ENCODE results near the gene C2orf76.

Gene C2orf76

DNA sequence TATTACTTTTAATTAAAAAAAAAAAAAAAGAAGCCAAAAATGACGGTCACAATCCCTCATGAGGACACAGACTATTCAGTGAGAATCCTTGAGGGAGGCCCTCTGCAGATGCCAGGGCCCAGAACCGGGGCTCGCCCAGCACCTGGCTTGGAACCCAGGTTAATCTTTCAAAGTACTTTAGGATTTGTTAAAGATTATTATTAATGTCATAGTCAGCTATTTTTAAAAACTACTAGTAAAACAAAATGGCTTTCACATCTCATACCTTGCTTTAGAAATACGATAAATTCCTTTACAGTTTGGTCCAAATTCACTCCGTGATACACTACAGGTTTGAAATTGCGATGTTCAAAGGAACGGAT lies 27.1 kb downstream of the C2orf76 start:
- intact Hi-C loops (cut with DNase I), result no loop called here
- DNase-seq, result peak in 1 of 10 donors; percentile 67

DNA sequence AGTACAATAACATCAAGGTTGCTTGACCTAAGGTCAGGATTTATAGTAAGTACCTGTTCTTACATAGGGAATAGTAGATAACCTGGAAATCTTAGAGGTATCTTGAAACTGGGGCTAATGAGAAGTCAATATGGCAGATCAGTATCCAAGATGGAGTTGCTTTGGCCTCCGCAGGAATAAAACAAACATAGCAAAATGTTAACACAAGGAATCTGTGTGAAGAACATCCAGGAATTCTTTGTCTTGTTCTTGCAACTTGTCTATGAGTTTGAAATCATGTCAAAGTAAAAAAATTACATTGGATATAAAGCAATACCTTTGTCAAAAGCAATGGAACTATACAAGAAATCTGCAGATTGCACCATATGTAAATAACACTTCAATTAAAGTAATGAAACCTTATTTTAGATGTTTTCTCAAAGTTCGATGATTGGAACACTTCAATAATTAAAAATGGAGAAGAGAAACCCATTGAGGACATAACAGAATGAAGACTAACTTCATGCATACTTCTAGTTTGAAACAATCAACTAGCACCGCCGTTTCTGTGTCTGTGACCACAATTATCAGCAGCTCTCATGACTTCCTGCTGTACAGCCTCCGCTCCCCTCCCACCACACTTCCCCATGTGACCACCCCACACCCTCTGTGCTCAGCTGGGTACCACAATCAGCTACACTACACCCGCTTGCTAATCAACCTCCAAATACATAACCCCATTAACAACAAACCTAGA lies 27.6 kb downstream of the C2orf76 start:
- intact Hi-C loops (cut with DNase I), result no loop called here
- DNase-seq, result no peak

DNA sequence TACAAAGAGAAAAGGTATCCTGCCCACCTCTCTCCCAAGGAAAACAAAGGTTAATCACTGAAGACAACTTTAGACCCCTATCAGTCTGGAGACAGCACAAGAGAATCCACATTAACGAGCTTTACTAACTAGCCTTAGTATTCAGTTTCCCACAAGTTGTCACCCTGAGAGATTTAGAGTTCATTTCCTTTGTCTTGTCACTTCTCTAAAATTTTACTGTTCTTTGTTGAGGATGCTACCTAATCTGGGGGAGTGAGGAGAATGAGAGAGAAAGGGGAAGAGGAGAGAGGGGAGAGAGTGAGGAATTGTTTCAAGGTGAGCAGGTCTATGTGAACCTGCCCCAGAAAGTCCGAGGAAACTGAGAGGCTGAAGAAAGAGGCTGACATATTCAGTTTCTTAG lies 28.4 kb downstream of the C2orf76 start:
- intact Hi-C loops (cut with DNase I), result no loop called here
- DNase-seq, result no peak

DNA sequence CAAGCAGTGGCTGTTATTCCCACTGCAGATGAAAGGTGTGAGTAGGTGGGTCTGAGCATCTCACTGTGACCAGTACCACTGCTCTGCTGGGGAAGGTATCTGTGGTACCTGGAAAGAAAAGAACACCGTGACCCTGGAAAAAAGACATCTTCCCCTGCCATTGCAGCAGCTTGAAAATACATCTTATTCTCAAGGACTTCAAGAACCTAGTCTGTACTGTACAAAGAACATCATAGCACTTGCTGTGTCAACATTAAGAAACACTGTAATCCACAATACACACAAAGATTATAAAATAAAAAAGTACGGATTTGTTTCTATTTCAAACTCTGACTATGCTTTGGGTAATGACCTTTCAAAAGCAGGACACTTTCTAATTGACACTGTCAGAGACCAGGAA lies 28.9 kb downstream of the C2orf76 start:
- intact Hi-C loops (cut with DNase I), result no loop called here
- no peak for DNase-seq

DNA sequence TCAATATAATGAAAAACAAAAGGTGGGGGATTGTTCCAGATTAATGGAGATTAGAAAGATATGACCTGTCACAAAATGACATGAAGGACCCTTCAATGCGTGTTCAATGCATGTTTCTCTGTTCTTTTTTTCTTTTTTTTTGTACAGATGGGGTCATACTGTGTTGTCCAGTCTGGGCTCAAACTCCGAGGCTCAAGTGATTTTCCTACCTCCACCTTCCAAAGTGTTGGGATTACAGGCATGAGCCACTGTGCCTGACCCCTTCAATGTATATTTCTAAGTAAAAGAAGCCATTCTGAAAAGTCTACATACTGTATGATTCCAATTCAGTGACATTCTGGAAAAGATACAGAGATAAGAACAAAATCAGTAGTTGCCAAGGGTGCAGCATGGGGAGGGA lies 32.8 kb downstream of the C2orf76 start:
- intact Hi-C loops (cut with DNase I), result no loop called here
- DNase-seq, result no peak

DNA sequence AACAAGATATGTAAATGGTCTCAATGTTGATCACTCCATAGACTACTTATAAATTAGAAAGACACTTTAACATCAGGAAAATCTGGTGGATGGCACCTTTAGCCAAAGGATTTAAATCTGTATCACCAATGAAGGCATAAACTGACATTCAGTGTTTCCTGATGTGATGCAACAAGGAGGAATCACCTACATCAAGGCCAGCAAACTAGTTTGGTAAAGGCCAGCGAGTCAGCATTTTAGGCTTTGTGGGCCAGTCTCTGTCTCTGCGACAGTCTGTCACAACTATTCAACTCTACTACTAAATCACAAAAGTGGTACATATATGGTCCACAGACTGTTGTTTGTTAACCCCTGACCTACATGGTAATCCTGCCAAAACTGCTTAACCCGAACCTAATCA lies 33.3 kb downstream of the C2orf76 start:
- intact Hi-C loops (cut with DNase I), result no loop called here
- DNase-seq, result no peak

DNA sequence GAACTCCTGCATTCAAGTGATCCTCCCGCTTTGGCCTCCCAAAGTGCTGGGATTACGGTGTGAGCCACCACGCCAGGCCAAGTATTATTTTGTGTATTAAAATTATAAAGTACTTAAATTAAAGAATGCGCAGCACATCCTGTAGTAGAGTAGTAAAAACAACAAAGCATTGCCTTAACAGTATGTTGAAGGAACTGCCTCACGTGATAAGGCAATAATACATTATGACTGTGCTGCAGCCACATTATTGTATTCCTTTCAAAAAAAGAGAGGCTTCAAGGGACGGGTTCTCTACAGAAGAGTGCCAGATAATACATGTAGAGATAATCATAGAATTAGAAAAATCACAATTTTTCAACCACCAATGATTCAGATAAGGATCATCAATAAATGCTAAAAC lies 33.7 kb downstream of the C2orf76 start:
- intact Hi-C loops (cut with DNase I), result no loop called here

DNA sequence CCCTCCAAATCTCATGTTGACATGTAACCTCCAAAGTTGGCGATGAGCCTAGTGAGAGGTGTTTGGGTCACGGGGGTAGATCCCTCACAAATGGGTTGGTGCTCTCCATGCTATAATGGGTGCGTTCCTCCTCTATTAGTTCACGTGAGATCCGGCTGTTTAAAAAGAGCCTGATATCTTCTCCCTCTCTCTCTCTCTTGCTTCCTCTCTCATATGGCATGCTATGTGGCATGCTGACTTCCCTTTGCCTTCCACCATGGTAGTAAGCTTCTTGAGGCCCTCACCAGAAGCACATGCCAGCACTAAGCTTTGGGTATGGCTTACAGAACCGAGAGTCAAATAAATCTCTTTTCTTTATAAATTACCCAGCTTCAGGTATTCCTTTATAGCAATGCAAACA lies 39.2 kb downstream of the C2orf76 start:
- DNase-seq, result no peak
- intact Hi-C loops (cut with DNase I), result no loop called here

More for the DNA sequence above, 33.7 kb downstream of the C2orf76 start:
- no peak for DNase-seq

DNA sequence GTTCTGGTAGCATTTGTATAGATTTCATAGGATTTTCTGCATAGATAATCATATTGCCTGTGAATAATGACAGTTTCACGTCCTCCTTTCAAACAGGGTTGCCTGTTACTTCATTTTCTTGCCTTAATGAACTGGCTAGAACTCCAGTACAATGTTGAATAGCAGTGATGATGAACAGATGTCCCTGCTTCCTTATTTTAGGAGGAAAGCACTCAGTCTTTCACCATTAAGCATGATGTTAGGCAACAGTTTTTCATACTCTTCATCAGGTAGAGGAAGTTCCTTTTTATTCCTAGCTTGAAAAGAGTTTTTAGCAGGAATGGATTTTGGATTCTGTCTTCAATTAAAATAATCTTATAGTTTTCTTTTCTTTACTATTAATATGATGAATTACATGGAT lies 39.7 kb downstream of the C2orf76 start:
- intact Hi-C loops (cut with DNase I), result no loop called here
- DNase-seq, result no peak

DNA sequence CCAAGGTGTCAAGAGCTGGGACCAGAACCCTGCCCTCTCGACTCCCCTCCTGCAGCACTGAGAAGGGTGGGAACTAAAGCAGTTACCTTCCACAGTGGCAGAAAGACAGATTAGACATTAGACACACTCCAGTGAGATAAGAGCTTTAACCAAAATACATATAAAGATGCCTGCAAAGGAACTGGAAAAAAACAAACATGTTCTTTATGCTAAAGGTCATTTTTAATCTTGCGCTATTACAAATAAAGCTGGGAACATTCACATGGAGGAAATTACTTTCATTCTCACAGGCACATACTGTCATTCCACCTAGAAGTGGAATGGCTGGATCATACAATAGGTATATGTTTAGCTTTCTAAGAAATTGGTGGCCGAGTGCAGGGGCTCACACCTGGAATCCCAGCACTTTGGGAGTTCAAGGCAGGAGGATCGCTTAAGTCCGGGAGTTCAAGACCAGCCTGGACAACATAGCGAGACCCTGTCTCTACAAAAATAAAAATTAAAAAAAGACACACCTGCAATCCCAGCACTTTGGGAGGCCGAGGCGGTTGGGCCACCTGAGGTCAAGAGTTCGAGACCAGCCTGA lies 41.9 kb downstream of the C2orf76 start:
- DNase-seq, result no peak
- intact Hi-C loops (cut with DNase I), result no loop called here

DNA sequence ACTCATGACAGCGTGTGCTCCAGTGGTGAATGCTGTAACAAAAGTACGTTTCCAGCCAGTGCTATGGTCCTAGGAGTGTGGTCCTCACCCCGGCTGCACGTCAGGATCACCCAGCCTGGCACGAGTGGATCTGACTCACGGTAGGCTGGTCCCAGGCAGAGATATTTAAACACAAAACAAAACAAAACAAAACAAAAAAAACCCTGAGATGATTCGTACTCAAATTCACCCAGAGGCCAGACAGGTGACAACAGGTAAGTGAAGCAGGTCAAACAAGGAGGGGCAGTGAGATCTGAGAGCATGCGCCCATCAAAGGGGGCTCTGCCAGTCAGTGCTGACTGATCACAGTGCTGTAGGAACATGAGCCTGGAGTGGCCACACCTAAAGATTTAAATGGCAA lies 43.2 kb downstream of the C2orf76 start:
- DNase-seq, result no peak
- intact Hi-C loops (cut with DNase I), result no loop called here

DNA sequence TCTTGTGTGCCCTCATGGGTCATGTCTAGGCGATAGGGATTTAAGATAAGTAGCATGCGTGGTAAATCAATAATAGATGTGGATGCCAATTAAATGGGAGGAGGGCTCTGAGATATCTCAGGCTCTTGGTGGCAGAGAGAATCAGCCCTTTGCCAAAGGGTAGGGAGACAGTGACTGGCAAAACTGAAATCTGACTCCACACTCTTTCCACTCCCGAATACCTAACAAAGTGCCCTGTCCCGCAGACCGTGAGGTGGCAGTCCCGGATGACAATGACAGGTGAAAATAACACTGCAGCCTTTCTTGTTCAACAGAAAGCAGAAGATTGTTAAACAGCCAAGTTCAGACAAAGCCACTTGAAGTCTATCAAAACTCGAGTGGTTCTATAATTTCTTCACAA lies 47.0 kb downstream of the C2orf76 start:
- DNase-seq, result no peak
- intact Hi-C loops (cut with DNase I), result no loop called here

DNA sequence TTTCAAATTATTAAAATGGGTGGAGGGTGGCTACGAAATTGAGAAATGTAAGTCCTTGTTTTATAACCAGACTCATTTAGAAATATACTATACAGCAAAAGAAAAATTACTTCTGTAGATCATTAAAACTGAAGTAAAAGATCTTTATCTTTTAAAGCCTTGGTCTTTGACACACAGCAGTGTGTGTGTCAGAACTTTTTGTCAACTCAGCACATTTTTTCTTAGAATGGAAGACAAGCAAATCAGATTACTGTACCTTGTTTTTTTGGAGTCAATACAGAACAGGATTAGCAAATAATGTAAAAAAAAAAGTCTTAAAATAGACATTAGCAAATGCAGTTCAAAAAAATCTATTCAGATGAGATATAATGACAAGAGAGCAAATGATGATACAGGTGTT lies 49.1 kb downstream of the C2orf76 start:
- DNase-seq, result no peak
- intact Hi-C loops (cut with DNase I), result no loop called here

DNA sequence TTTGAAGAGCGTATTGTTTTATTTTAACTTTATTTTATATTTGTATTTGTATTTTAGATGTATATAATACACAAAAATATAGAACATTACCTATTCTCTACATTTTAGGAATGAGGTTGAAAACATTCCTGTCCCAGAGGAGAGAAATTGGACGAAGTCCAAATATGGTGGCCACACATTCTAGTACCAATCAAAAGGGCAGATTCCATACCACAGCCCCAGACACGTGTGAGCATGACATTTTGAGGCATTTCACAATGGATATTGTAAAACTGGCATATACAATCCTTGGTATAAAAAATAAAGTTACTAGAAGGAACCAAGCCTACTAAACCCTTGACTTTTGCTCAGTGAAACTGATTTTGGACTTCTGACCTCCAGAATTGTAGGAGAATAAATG lies 50.6 kb downstream of the C2orf76 start:
- intact Hi-C loops (cut with DNase I), result no loop called here

DNA sequence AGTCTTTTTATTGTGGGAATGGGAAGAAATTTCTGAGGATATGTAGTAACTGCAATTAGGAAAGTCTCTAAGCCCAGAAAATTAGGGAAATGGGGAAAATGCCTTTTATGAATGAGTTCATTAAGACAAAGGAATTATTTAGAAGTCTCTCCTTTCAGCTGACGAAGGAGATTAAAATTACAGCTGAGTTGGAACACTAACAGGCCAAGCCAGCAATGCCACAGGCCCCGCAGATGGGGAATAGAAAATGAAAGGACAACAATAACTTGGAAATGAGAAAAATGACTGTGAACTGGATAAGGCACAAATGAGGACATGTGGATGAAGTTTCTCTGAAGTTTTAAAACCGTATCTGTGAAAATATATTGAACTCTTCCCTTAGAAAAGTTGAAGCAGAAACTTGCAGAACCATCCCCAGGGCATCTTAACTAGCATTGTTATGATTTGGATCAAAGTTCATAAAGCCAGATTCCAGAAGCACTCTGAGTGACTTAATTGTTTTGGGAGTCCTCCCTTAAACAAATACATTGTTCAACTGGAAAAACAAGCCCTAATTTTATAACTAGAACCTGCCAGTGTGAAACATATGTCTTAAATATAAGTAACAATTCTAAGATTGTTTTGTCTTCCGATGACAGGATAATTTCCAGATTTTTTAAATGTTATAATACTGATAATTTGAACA lies 51.3 kb downstream of the C2orf76 start:
- intact Hi-C loops (cut with DNase I), result no loop called here
- DNase-seq, result no peak

More for the DNA sequence above, 50.6 kb downstream of the C2orf76 start:
- DNase-seq, result no peak

DNA sequence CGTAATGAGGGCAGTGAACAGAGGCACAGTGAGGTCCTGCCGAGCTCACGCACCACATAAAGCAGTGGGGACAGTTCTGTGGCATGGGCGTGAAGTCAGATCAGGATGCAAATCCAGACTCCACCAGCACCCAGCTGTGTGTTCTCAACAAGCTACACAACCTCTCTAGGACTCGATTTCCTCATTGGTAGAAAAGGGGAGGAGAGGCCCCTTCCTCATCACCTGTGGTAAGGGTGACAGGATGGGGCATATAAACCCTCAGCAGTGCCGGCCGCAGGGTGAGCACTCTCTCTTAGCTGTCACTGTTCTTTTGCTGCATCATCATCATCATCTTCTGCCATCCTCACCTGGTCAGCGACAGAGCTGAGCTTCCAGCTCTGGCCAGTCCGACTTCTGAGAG lies 54.8 kb downstream of the C2orf76 start:
- no peak for DNase-seq
- intact Hi-C loops (cut with DNase I), result loop anchor here (5.0 kb wide), 1 partner anchor 300 kb away; no protein-coding TSS in a partner anchor

DNA sequence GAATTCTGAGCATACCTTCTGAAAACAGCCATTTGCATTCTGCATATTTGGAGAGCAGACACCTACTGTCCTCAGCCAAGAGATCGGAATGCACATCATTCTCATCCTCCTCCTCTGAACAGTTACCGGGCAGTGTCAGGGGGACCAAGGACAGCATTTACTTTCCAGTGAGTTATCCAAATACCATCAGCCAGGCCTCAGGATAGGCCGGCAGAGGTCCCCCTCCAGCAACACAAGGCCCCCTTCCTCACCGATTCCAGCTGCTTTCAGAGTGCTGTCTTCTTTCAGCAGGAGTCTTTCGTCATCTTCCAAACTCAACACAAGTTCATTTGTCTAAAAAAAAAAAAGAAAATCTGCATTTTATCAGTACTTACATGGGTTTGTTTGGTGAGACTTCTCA lies 55.3 kb downstream of the C2orf76 start:
- intact Hi-C loops (cut with DNase I), result loop anchor here (5.0 kb wide), 1 partner anchor 299 kb away; no protein-coding TSS in a partner anchor
- no peak for DNase-seq

DNA sequence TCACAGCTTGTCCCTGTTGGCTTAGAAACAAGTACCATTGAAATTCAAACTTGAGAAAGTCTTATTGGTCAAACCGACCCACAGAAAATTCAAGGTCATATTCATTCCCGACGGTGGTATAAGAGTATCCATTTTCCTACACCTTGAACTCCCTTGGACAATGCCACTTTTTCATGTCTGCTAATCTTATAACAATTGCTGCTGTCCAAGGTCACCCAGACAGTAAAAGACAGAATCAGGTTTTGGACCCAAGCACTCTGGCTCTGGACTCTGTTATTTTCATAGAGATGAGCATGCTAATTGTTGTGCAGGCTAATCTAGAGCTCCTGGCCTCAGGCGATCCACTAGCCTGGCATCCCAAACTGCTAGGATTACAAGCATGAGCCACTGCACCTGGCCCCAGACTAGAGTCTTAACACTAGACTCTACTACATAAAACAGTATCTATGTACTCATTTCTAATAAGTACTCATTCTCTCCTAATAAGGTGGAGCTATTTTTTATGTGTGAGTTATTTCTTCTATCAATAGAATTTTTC lies 57.8 kb downstream of the C2orf76 start:
- intact Hi-C loops (cut with DNase I), result loop anchor here (5.0 kb wide), 1 partner anchor 427 kb away; no protein-coding TSS in a partner anchor
- DNase-seq, result no peak

DNA sequence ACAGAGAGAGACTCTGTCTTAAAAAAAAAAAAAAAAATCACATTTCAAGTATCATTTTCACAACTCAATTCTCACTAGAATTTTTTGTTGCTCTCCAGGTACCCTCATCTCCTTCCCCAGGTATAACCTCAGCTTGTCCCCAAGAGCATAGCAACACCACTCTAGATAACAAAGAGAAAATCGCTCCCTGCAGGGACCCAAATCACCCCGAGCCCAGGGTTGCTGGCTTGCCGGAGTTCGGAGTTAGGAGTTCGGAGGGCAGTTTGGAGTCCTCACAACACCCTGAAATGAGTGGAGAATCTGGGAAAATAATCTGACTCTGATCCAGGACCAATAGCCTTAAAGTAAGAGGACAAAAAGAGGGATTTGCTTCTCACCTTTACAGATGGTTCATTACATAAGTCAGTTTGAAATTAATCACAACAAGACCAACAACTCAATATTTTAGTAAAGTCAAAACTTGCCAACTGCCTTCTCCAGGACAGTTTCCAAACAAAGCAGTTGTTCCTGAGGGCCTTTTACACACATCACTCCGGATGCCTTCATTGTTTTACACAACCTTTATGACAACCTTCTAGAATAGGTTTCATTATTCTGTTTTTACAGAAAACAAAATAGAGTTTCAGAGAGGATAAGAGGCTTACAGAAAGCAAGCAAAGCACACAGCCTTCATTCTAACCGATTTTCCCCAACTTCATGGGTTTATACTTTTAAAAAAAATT lies 59.1 kb downstream of the C2orf76 start:
- intact Hi-C loops (cut with DNase I), result loop anchor here (5.0 kb wide), 1 partner anchor 425 kb away; no protein-coding TSS in a partner anchor
- DNase-seq, result no peak

DNA sequence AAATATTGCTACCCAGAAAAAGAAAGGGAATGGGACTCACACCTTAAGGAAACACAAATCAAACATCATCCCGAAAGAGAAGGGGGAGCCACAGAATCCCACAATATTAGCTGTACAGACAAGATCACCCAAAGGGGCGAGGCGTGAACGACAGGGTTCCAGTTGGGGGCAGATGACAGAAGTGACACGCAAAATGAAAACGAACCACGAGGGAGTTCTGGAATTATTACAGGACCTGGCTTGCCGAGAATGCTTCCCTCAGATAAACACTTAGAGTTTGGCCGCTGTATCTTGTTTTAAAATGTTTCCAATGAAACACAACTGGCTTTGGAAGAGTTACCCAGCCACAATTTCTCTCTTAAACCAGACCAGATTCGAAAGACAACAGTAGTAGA lies 60.4 kb downstream of the C2orf76 start:
- DNase-seq, result no peak

More for the DNA sequence above, 60.4 kb downstream of the C2orf76 start:
- intact Hi-C loops (cut with DNase I), result loop anchor here (5.0 kb wide), 1 partner anchor 424 kb away; no protein-coding TSS in a partner anchor

All from posterior cingulate gyrus (tissue), 11 donors.